HG03097 (cell line): ENCODE data around the gene ANKHD1.

Experiments
- ATAC-seq: cut with Tn5 transposase; IDR thresholded peaks from one replicate; pipeline ENCODE4 v1.9.1; 2021; ENCODE audit not compliant: unreplicated experiment, low FRiP score

ANKHD1 gene

DNA sequence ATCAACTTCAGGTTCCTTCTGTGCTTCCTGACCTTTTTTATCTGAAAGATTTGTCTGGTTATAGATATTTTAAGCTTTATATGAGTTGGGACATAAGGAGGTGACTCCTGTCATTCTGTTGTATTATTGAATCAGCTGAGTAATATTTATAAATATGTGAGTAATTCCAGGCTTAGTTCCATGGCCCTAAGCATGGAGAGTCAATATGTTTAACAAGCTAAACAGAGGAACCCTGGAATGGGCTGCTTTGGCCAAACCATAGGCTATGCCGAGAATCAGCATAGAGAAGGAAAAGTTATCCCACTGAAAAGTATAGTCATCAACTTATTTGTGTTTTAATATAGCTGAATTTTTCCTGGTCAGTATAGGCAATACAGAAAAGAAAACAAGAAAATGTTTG is 138.6 kb downstream of the ANKHD1 start:
- ATAC-seq: no peak

DNA sequence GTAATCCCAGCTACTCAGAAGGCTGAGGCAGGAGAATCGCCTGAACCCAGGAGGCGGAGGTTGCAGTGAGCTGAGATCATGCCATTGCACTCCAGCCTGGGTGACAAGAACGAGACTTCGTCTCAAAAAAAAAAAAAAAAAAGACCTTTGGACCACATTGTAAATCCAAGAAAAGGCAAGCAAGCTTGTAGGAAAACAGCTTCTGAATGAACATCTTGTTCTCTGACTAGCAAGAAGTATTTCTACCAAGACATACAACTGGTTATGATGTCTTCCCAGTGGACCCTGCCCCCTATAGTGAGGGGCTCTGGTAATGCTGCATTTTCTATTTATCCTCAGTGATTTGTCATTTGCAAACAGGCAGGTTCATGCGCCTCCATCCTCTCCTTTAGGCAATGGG is 141.3 kb downstream of the ANKHD1 start:
- ATAC-seq: no peak

DNA sequence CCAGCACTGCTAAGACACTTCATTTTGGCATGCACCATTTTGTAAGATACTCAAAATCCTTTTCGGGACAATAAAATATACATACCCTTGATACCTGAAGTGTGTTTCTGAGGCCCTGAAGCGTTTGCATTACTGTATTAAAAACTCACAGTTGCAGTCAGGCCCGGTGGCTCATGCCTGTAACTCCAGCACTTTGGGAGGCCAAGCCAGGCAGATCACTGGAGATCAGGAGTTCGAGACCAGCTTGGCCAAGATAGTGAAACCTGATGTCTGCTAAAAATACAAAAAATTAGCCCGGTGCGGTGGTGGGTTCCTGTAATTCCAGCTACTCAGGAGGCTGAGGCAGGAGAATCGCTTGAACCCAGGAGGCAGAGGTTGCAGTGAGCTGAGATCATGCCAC is 143.4 kb downstream of the ANKHD1 start:
- ATAC-seq: no peak

DNA sequence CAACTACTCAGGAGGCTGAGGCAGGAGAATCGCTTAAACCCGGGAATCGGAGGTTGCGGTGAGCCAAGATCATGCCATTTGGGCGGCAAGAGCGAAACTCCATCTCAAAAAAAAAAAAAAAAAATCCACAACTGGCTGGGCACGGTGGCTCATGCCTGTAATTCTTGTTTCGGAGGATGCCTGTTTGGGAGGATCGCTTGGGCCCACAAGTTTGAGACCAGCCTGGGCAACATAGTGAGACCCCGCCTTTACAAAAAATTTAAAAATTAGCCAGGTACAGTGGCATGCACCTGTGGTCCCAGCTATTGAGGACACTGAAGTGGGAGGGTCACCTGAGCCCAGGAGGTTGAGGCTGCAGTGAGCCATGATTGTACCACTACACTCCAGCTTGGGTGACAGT is 144.0 kb downstream of the ANKHD1 start:
- ATAC-seq: no peak

DNA sequence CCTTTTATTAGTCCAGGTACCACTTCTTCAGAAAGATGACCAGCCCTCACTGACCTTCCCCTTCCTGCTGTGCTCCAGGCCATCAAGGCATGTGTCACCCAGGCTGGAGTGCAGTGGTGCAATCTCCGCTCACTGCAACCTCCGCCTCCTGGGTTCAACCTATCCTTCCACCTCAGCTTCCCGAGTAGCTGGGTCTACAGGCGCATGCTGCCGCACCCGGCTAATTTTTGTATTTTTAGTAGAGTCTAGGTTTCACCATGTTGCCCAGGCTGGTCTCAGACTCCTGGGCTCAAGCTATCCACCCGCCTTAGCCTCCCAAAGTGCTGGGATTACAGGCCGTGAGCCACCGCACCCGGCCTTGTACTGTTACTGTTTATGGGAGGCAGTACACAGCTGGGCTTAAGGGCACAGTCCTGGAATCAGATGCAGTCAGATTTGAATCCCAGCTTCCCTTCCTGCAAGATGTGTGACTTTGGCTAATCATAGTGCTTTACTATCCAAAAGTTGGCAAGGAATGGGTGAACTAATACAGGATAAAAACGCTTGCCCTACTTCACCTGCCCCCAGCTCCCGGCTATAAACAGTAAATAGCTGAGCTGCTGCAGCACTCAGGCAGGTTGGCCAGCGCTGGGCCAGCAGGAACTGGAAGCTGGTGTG is 145.3 kb downstream of the ANKHD1 start:
- peak; percentile 4 for ATAC-seq

DNA sequence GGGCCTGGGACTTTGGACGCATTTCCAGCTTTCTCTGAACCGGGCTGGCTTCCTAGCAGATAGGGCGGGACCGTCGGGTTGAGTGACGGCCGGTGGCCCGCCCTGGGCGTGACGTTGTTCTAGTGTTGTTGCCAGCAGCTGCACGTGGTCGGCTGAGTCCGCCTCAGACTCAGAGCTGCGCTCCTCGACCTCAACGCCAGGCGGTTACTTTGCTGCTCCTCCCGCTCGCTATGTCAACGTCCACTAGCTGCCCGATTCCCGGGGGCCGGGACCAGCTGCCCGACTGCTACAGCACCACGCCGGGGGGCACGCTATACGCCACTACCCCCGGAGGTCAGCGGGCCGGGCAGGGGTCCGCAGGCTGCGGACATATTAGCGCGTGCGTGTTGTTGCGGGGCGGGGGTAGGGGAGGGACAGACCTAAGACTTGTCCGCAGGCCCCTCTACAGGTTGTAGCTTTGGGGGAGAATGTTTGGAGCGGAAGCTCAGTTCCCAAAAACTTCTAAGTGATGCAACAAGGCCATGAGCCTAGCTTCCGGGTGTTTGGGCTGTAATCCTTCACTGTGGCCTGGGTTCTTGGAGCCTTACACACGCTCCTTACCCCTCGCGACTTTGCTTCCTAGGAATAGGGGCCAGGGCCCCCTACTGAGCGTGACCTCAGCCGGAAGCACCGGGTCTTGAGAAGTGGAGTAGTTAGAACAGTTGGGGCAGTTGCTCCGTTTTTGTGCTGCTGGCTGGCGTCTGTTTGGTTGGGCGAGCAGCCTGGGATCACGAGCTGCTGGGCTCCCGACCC is 146.1 kb downstream of the ANKHD1 start, which contains the start of gene EIF4EBP3:
Gene EIF4EBP3, plus strand, starts transcription at position 155 of the 792 bp plus-strand sequence. Its CDS starts 76 bp downstream, at position 231.
- ATAC-seq: peak; percentile 96

DNA sequence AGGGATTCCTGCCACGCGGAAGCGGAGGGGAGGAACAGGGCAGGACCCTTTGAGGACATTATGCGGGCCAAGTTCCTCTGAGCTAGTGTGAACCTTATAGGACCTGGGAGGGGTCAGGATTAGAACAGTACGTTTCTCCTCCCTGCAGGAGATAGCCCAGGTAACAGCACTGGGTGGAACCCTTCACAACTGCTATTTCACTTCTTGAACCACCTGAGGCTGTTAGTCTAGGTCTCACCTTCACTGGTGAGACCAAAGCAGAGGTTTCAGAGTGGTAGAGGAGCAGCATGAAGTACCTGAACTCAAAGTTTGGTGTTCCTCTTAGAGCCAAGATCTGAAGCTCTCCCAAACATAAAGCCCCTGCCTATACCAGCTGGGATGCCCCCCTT is 146.7 kb downstream of the ANKHD1 start:
- no peak for ATAC-seq

DNA sequence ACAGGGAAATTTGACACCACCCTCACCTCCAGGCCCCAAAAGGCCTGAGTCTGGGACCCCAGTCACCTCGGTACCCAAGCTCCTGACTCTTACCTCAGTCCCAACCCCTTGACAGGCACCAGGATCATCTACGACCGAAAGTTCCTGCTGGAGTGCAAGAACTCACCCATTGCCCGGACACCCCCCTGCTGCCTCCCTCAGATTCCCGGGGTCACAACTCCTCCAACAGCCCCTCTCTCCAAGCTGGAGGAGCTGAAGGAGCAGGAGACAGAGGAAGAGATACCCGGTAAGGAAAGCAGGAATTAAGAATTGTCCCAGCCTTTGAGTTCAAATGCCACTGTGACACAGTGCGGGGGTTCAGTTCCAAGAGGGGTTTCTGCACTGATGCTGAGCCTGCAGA is 147.2 kb downstream of the ANKHD1 start:
- no peak for ATAC-seq

DNA sequence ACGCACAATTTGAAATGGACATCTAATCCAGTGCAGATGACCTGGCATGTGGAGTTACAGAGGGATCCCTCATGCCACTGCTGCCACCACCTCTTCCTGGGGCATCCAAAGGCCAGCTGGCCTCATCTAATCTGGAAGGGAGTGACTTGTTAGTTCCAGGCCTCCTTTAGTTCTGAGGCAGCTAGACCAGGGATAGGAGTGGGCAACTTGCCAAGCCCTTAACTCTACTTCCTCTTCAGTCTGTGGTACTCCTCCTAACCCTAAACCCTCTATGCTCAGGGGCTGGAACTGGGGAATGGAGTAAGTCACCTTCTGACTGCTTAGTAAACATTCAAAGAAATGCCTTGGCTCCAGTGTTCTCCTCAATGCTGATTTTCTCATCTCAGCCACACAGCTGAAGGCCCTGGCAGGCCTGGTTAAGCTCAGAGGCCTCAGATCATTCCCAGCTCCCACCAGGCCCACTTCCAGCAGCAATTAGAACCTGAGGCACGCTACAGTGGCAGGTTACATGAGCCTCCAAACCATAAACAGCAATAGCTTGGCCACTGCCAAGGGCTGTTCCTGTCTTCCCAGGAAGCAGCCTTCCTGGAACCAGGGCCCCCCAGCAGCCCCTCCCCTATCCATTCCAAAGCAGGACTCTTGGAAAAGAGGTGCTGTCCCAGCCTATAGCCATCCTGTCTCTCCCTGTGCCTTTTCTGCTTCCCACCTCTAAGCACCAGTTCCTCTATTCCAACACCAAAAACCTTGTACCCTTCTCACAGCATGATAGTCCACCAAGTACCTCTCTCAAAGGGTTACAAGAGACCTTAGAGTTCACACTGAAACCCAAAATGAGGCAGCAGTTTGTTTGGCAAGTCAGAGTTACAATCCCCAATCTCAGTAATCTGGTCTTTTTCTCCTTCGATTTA is 147.9 kb downstream of the ANKHD1 start:
- no peak for ATAC-seq

DNA sequence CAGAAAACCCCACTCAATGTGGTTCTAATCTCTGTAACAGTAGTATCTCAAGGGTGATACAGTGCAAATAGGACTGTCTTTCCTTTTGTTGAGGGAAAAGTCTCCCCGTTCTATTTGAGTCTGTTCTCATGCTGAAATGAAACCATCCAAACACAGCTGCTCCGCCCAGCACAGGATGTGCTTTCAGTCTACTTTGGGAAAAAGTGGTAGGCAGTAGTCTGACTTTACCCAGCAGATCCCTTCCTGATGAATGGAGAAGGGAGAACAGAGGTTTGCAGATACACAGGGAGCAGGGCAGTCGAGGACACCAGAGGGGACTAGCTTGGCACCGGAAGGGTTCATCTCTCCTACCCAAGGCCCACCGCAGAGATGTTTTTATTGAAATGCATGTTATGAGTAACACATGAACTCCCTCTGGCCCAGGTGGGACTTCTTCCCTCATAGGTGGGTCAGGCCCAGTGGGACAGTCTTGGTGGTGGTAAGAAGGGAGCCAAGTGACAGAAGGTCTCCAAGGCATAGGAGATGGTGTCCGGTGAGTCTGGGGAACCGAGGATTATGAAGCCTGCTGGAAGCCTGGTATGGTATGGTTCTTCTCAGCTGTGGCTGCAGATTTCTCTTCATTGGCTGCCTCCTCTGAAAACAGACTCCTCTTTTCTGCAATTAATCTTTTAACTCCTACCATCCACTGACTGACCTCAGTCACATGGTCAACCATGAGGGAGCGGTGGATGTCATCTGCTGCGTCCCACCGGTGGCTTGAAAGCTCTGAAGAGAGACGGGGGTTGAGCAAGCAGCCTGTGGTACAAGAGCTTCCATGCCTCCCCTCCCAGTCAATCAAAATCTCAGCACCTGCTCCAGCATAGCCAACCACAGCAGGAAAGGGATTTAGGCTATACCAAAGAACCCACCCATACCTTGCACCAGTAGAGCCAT is 148.8 kb downstream of the ANKHD1 start:
- ATAC-seq: no peak

DNA sequence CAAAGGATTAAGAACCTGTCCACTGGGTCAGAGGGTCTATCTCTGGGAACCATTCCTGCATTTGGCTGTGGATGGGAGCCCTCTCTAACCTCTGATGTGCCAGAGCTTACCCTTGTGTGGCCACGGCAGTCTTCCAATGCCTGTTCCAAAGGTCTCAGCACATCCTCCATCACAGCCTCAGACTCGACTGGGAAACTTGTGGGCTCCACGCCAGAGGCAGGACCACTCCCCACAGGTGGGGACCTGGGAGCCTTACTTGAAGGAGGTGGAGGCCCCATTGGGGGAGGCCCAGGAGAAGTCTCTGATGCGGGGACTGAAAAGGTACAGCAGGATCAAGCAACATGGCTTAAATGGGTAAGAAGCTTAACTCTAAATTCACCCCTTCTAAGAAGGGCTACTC is 150.2 kb downstream of the ANKHD1 start:
- ATAC-seq: no peak

DNA sequence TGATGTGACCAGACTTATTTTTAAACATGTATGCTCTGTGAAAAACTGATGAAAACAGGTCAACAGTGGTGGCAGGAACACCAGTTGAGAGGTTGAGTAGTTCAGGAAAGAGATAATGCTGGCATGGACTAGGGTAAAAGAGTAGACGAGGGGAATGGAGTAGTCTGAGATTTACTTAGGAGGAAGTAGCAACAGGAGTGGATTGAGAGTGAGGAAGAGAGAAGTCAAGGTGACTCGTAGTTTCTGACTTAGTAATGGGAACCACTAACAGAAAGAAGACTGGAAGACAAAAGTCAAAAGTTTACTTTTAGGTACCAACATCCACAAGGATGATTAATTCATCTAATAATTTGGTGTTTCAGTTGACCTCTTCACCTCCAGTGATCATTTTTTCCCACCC is 152.0 kb downstream of the ANKHD1 start:
- ATAC-seq: no peak

DNA sequence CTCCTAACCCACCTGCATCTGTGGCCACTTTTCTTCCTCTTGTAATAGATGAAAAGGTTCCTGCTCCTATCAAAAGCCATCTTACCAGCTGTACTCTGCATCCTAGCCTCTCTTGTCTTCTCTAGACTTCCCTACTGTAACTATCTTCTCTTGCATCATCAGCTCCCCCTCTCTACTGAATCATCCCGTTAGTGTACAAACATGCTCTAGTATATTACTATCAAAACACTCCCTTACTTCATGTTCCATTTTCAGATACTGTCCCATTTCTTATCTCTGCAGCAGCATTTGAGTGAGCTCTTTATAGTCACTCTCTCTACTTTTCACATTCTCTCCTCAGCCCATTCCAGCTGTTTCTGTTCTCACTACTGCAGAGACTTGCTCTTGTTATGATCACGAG is 152.8 kb downstream of the ANKHD1 start:
- no peak for ATAC-seq

DNA sequence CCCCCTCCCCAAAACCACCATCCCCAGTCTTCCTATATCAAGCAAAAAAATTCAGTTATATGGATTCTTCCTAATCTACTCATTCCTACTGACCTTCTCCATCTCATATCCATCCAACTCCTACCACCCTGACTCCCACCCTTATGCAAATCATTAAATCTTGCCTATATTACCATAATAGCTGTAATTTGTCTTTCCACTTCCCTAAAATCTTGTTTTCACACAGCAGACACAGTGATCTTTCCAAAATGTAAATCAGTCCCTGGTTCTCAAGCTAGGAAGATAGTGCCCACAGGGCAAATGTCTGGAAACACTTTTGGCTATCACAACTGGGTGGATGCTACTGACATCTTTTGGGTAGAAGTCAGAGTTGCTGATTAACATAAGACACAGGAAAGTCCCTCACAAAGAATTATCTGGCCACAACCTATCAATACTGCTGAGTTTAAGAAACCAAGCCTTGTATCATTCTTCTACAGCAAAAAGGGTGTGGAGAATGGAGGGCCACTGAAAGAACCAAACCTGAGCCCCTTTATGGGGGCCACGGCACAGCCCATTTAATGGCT is 154.2 kb downstream of the ANKHD1 start:
- ATAC-seq: no peak

DNA sequence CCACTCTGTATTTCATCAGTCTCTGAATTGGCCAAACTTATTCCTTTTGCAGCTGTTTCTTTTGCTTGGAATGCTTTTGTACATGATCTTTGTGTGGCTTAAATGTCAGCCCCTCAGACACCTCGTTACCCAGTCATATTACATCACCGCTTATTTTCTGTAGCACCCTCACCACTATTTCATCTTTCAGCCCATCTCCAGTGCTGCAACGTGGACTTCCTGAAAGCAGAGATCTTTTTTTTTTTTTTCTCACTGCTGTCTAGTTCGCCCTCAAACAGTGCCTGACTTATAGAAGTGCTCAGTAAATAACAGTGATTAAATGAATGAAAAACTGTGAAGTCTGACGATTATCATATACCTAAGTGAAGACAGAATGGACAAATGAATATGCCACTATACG is 154.8 kb downstream of the ANKHD1 start:
- no peak for ATAC-seq

DNA sequence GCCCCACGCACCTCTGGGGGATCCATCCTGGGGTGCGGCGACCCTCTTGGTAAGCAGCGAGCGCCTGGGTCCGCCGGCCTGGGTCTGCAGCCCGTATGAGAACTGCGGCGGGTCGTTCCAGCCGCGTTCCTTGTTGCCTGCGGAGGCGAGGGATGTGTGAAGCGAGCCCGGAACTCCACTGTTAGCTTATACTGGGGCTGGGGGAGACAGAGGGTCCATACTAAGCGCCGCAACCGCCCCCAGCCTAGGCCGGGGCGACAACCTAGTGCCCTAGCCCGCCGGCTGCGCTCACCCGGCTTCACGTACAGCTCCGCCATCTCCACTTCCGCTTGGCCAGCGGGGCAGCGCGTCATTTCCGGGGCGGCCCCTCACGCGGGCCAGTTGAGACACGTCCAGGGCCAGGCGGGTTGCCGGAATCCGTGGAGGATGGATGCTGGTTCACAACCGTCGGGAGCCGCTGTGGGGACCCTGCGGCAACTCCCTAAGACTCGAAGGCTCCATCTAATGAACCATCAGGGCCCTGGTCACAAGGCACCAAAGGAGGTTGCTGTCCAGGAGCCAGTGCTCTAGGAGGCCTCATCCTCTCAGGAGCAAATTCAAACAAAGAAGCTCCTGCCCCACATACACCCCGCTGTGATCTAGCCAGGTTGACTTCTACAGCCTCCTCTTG is 155.6 kb downstream of the ANKHD1 start, which contains the start of gene SRA1:
Gene SRA1, minus strand, starts transcription at position 338 of the 670 bp plus-strand sequence. Its CDS starts 21 bp downstream, at position 317.
- ATAC-seq: peak; percentile 90

DNA sequence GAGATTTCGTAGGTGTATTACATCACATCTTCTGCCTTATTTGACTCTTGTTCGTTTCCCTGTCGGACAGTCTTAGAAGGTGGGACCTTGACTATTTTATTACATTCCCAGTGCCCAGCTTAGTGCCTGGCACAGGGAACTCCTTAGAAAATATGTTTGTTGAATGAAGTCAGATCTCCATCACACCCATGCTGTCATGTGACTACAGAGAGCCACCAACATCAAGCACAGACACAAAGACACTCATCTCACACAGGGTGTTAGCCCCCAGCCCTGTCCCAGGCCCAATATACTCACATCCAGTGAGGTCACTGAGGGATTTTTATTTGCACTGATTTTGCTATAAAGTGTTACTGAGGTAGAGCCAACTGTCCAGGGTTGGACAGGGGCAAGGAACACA is 156.3 kb downstream of the ANKHD1 start:
- no peak for ATAC-seq

DNA sequence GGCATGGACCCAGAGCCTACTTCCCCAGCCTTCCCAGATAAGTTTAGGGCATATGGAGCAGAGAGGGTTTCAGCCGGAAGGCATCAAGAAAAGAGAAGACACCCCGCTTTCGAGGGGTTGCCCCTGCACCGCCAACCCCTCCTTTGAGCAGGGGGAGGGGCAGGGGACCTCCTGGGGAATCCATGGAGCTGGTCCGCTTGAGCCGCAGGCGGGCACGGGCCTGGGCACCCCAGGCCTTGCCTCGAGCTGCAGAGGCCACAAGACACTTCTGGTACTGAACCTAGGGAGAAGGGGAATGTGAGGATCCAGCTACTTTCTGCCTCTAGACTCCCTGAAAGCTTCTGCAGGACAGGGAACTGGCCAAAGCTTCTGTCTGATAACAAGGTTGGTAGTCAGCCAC is 156.9 kb downstream of the ANKHD1 start:
- no peak for ATAC-seq

DNA sequence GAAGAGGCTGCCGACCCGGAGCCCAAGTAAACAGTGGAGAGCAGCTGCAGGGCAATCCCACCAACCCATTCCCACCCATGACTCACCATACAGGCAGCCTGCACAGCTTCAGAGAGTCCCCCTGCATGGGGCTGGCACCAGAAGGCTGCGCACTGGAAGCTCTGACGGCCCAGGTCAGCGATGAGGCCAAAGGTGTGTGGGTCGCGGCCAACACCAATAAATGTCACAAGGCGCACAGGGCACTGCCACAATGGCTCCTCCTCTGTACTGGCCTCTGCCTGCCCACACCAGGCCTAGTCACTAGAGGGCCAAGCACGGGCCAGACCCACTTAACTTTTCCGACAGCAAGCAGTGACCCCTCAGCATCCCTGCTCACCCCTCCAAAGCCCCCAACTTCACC is 158.6 kb downstream of the ANKHD1 start:
- ATAC-seq: no peak
